Brain microvascular endothelial cell (primary cell): ENCODE results near the gene PRTN3.

ENCODE experiments used
- DNase-seq: peaks from one replicate; pipeline ENCODE4 v3.0.0-alpha.2; 2020
- H3K27ac ChIP-seq: fragments of 250-450 bp; sonication (Bioruptor Pico); 2 replicates; pipeline ENCODE4 v1.5.1; 2020; ENCODE audit warnings: mild to moderate bottlenecking, moderate library complexity
- H3K27me3 ChIP-seq: fragments of 250-450 bp; sonication (Bioruptor Pico); replicated peaks from 2 replicates; pipeline ENCODE4 v1.5.1; 2020; ENCODE audit warnings: mild to moderate bottlenecking
- H3K36me3 ChIP-seq: fragments of 250-450 bp; sonication (Bioruptor Pico); replicated peaks from 2 replicates; pipeline ENCODE4 v1.5.1; 2020; ENCODE audit warnings: mild to moderate bottlenecking
- H3K4me3 ChIP-seq: 2 replicates; pipeline ENCODE4 v1.5.1; 2011; ENCODE audit warnings: low read depth, mild to moderate bottlenecking, control low read depth, low read length, moderate library complexity
- CTCF ChIP-seq: IDR thresholded peaks from 2 replicates; pipeline ENCODE4 v1.5.1; 2011; ENCODE audit warnings: low read depth, mild to moderate bottlenecking, moderate library complexity, low read length, control low read depth, inconsistent platforms; ENCODE audit errors: missing control alignments
- in situ Hi-C: cut with HindIII; loops from 2 replicates; pipeline ENCODE4 v1.10.0; 2017; ENCODE audit warnings: low sequenced_read_pairs, low pct_ligation_motif_present

PRTN3 gene

GRCh38 chr19:868458-869244 is 27.9 kb downstream of the PRTN3 start:
- Histone ChIP-seq H3K4me3 (no peak overlapping the region), H3K36me3 (peaks cover 32% of the 10 kb centered on the region), H3K27me3 (no peaks in the 10 kb centered on the region), H3K27ac (no peak overlapping the region)
- DNase-seq, result no peak
- no peak for TF ChIP-seq CTCF
- in situ Hi-C loops, result no loop called here

GRCh38 chr19:869245-870177 is 28.7 kb downstream of the PRTN3 start:
- in situ Hi-C loops, result no loop called here
- no peak overlapping the region for H3K27ac ChIP-seq

GRCh38 chr19:870314-870713 is 29.5 kb downstream of the PRTN3 start:
- in situ Hi-C loops, result no loop called here
- Histone ChIP-seq H3K36me3 (peaks cover 44% of the 10 kb centered on the region), H3K27ac (no peak overlapping the region), H3K4me3 (no peak overlapping the region), H3K27me3 (no peaks in the 10 kb centered on the region)
- no peak for TF ChIP-seq CTCF
- DNase-seq, result no peak

More at GRCh38 chr19:869245-870177, 28.7 kb downstream of the PRTN3 start:
- peak; percentile 88 for DNase-seq
- no peak overlapping the region for H3K4me3 ChIP-seq
- H3K36me3 ChIP-seq, result peaks cover 40% of the 10 kb centered on the region
- no peak for TF ChIP-seq CTCF
- H3K27me3 ChIP-seq, result no peaks in the 10 kb centered on the region

- TF ChIP-seq CTCF, result no peak
Measured at GRCh38 chr19:870963-871401, 30.2 kb downstream of the PRTN3 start.

GRCh38 chr19:871446-872265 is 30.9 kb downstream of the PRTN3 start:
- no peak for DNase-seq

More at GRCh38 chr19:870963-871401, 30.2 kb downstream of the PRTN3 start:
- DNase-seq, result no peak
- Histone ChIP-seq H3K27me3 (no peaks in the 10 kb centered on the region), H3K4me3 (no peak overlapping the region), H3K27ac (no peak overlapping the region), H3K36me3 (peaks cover 49% of the 10 kb centered on the region)
- in situ Hi-C loops, result no loop called here

More at GRCh38 chr19:871446-872265, 30.9 kb downstream of the PRTN3 start:
- TF ChIP-seq CTCF, result no peak
- Histone ChIP-seq H3K27me3 (no peaks in the 10 kb centered on the region), H3K27ac (no peak overlapping the region), H3K36me3 (peaks cover 53% of the 10 kb centered on the region), H3K4me3 (no peak overlapping the region)
- in situ Hi-C loops, result no loop called here
